Prostate gland (tissue), 2 donors: ENCODE data around the gene CRYBA2.

Source experiments
- POLR2A ChIP-seq: fragments of 450-650 bp; IDR thresholded peaks from one replicate; pipeline ENCODE4 v1.6.1; 2016; ENCODE audit warnings: antibody characterized with exemption, mild to moderate bottlenecking
- TF ChIP-seq, protein P1 (sequence below), 4 experiments: fragments of 200-600 bp in 2 of 4; fragments of 450-650 bp in 2 of 4; sonication (generic) in 2 of 4; IDR thresholded peaks; 1 replicate in 3 of 4; 2 replicates in 1 of 4; pipeline ENCODE4 v1.5.1; 2016 to 2019; ENCODE audit warnings: antibody characterized with exemption in 4 of 4, mild to moderate bottlenecking in 2 of 4, moderate library complexity in 2 of 4

DNA sequence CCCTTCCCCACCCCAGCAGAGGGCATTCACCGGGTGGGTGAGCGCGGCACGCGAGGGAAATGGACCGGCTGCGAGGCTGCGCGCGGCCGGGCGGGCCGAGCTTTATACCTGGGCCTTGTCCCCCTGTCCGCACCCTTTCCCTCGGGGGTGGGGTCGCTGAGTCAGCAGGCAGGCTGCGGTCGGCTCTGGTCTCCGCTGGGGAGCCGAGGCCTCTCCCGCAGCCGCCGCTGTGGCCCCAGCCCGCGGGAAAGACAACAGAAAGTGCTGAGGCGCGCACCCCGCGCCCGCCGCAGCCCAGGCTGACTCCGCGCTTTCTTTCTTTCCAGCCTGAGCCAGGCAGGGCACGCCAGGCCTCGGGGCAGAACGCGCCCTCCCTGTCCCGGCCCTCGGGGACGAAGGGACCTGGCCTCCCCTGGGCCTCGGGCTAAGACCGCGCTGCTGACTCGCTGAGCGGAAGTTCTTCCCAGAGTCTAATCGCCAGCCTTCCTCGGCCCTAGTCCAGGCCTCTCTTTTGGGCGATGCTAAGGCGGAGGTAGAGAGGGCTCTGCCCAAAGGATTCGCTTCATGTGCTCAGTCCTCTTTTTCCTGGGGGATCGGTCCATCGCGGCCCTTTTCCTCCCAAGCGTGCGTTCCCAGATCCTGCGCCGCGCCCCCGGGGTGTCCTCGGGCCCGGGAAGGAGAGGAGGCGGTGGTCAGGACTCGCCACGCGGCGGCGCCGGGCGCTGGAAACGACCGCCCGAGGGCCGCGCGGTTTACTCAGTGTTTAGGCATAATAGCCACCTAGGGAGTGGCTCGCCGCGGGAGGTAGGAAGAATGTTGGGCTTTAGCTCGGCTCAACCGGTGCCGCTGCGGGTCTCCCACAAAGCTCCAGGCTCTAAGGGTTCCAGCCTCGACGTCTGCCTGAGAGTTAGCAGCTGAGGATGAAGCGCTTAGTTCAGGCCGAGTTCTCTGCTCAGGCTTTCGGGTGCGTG lies at the start of gene CRYBA2:
- TF ChIP-seq, protein P1, sequence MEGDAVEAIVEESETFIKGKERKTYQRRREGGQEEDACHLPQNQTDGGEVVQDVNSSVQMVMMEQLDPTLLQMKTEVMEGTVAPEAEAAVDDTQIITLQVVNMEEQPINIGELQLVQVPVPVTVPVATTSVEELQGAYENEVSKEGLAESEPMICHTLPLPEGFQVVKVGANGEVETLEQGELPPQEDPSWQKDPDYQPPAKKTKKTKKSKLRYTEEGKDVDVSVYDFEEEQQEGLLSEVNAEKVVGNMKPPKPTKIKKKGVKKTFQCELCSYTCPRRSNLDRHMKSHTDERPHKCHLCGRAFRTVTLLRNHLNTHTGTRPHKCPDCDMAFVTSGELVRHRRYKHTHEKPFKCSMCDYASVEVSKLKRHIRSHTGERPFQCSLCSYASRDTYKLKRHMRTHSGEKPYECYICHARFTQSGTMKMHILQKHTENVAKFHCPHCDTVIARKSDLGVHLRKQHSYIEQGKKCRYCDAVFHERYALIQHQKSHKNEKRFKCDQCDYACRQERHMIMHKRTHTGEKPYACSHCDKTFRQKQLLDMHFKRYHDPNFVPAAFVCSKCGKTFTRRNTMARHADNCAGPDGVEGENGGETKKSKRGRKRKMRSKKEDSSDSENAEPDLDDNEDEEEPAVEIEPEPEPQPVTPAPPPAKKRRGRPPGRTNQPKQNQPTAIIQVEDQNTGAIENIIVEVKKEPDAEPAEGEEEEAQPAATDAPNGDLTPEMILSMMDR (IDR thresholded peaks at IDR 0.05) = no peak
- TF ChIP-seq POLR2A = no peak
